GM10847 (cell line): ENCODE measurements around the gene TRIM54.
A peak's percentile ranks its signal among the peaks of the same experiment; 100 is the strongest.

Experiments used
- POLR2A ChIP-seq: IDR thresholded peaks from 2 replicates; pipeline ENCODE4 v1.6.1; 2011; ENCODE audit not compliant: insufficient read length; ENCODE audit errors: extremely low read depth

Gene TRIM54

GRCh38 chr2:27354597-27354927, 72.3 kb downstream of the TRIM54 start:
- TF ChIP-seq POLR2A, result no peak

- no peak for TF ChIP-seq POLR2A
Observed at GRCh38 chr2:27356056-27356381, 73.8 kb downstream of the TRIM54 start.

GRCh38 chr2:27356382-27357181, 74.4 kb downstream of the TRIM54 start, which contains the start of gene GTF3C2:
GTF3C2 (minus strand) TSS chr2:27356764; CDS start chr2:27343554, 13,210 bp downstream.
- peak; percentile 62 for TF ChIP-seq POLR2A
